ENCODE results near the gene GIGYF1. TPM values are rescaled to one million over a fixed set of nuclear protein-coding genes. Genes with fewer than 3 reads are reported as not detected.

GIGYF1 gene
- total and polyA plus RNA-seq, 2 of the 13 experiments (the other 11 are each of a cell fraction or from before 2014, with no cell fraction given), result 7.6 to 16.1 TPM

DNA sequence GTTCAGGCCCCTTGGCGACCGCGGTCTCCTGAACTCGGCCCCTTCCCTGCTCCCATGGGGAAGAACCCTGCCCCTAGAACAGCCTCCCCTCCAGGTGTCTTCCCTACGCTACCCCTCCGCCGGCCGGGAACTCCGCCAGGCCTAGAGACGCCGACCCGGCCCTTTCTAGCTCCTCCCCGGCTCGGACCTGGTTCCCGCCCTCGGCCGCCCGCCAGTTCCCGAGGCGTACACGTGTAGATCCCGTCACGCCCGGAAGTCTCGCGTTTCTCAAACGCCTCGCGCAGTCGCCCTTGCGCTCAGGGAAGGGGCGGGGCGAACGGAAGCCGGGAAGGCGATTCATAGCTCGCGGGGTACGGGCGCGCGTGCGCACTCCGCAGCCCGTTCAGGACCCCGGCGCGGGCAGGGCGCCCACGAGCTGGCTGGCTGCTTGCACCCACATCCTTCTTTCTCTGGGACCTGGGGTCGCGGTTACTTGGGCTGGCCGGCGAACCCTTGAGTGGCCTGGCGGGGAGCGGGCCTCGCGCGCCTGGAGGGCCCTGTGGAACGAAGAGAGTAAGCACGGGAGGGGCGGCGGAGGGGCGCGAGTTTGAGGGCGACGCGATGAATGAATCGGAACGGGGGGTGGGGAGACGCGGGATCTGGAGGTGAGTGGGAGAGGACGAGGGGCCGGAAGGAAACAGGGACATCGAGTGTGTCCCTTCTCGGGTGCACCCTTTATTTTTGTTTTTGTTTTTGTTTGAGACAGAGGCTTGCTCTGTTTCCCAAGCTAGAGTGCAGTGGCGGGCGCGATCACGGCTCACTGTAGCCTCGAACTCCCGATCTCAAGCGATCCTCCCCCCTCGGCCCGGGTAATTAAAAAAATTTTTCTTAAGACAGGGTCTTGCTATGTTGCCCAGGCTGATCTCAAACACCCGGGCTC lies 12.0 kb upstream of the GIGYF1 start, which contains the start of gene POP7 (continued):
- TF ChIP-seq TOPORS (CRISPR knock-in tag; IDR thresholded peaks at IDR 0.05) (no peak), CREM (IDR thresholded peaks at IDR 0.05) (peak; percentile 81), CREM (CRISPR knock-in tag; IDR thresholded peaks at IDR 0.05) (no peak), NR2F2 (IDR thresholded peaks at IDR 0.05; ENCODE audit: borderline replicate concordance, low read depth) (no peak; the same call in 1 of the 2 replicates), JUNB (CRISPR knock-in tag; IDR thresholded peaks at IDR 0.05; ENCODE audit: borderline replicate concordance) (no peak), PHF5A (CRISPR knock-in tag; IDR thresholded peaks at IDR 0.05; ENCODE audit: low read depth, unreplicated experiment) (no peak), PHF21A (CRISPR knock-in tag; IDR thresholded peaks at IDR 0.05) (no peak; the same call in 1 of the 2 replicates), ZNF331 (CRISPR knock-in tag; IDR thresholded peaks at IDR 0.05) (peak; percentile 49), AKAP8 (CRISPR knock-in tag; IDR thresholded peaks at IDR 0.05) (peak; percentile 83; the same call in 1 of the 2 replicates), ZNF501 (CRISPR knock-in tag; IDR thresholded peaks at IDR 0.05) (peak; percentile 94), ZNF547 (CRISPR knock-in tag; IDR thresholded peaks at IDR 0.05) (peak; percentile 88), PRMT3 (CRISPR knock-in tag; IDR thresholded peaks at IDR 0.05; ENCODE audit: borderline replicate concordance, low read depth) (no peak), ARHGAP35 (CRISPR knock-in tag; IDR thresholded peaks at IDR 0.05; ENCODE audit: borderline replicate concordance) (no peak)
- TF ChIP-seq, protein P1, sequence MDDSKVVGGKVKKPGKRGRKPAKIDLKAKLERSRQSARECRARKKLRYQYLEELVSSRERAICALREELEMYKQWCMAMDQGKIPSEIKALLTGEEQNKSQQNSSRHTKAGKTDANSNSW (CRISPR knock-in tag; IDR thresholded peaks at IDR 0.05; ENCODE audit: borderline replicate concordance), result no peak
- TF ChIP-seq, protein P2, sequence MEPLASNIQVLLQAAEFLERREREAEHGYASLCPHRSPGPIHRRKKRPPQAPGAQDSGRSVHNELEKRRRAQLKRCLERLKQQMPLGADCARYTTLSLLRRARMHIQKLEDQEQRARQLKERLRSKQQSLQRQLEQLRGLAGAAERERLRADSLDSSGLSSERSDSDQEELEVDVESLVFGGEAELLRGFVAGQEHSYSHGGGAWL (CRISPR knock-in tag; IDR thresholded peaks at IDR 0.05), result peak; percentile 21; the same call in 1 of the 2 replicates
- TF ChIP-seq, protein P3, sequence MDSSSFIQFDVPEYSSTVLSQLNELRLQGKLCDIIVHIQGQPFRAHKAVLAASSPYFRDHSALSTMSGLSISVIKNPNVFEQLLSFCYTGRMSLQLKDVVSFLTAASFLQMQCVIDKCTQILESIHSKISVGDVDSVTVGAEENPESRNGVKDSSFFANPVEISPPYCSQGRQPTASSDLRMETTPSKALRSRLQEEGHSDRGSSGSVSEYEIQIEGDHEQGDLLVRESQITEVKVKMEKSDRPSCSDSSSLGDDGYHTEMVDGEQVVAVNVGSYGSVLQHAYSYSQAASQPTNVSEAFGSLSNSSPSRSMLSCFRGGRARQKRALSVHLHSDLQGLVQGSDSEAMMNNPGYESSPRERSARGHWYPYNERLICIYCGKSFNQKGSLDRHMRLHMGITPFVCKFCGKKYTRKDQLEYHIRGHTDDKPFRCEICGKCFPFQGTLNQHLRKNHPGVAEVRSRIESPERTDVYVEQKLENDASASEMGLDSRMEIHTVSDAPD (CRISPR knock-in tag; IDR thresholded peaks at IDR 0.05), result no peak
- TF ChIP-seq, protein P4, sequence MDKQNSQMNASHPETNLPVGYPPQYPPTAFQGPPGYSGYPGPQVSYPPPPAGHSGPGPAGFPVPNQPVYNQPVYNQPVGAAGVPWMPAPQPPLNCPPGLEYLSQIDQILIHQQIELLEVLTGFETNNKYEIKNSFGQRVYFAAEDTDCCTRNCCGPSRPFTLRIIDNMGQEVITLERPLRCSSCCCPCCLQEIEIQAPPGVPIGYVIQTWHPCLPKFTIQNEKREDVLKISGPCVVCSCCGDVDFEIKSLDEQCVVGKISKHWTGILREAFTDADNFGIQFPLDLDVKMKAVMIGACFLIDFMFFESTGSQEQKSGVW (CRISPR knock-in tag; IDR thresholded peaks at IDR 0.05; ENCODE audit: borderline replicate concordance), result no peak
- TF ChIP-seq, protein P5, sequence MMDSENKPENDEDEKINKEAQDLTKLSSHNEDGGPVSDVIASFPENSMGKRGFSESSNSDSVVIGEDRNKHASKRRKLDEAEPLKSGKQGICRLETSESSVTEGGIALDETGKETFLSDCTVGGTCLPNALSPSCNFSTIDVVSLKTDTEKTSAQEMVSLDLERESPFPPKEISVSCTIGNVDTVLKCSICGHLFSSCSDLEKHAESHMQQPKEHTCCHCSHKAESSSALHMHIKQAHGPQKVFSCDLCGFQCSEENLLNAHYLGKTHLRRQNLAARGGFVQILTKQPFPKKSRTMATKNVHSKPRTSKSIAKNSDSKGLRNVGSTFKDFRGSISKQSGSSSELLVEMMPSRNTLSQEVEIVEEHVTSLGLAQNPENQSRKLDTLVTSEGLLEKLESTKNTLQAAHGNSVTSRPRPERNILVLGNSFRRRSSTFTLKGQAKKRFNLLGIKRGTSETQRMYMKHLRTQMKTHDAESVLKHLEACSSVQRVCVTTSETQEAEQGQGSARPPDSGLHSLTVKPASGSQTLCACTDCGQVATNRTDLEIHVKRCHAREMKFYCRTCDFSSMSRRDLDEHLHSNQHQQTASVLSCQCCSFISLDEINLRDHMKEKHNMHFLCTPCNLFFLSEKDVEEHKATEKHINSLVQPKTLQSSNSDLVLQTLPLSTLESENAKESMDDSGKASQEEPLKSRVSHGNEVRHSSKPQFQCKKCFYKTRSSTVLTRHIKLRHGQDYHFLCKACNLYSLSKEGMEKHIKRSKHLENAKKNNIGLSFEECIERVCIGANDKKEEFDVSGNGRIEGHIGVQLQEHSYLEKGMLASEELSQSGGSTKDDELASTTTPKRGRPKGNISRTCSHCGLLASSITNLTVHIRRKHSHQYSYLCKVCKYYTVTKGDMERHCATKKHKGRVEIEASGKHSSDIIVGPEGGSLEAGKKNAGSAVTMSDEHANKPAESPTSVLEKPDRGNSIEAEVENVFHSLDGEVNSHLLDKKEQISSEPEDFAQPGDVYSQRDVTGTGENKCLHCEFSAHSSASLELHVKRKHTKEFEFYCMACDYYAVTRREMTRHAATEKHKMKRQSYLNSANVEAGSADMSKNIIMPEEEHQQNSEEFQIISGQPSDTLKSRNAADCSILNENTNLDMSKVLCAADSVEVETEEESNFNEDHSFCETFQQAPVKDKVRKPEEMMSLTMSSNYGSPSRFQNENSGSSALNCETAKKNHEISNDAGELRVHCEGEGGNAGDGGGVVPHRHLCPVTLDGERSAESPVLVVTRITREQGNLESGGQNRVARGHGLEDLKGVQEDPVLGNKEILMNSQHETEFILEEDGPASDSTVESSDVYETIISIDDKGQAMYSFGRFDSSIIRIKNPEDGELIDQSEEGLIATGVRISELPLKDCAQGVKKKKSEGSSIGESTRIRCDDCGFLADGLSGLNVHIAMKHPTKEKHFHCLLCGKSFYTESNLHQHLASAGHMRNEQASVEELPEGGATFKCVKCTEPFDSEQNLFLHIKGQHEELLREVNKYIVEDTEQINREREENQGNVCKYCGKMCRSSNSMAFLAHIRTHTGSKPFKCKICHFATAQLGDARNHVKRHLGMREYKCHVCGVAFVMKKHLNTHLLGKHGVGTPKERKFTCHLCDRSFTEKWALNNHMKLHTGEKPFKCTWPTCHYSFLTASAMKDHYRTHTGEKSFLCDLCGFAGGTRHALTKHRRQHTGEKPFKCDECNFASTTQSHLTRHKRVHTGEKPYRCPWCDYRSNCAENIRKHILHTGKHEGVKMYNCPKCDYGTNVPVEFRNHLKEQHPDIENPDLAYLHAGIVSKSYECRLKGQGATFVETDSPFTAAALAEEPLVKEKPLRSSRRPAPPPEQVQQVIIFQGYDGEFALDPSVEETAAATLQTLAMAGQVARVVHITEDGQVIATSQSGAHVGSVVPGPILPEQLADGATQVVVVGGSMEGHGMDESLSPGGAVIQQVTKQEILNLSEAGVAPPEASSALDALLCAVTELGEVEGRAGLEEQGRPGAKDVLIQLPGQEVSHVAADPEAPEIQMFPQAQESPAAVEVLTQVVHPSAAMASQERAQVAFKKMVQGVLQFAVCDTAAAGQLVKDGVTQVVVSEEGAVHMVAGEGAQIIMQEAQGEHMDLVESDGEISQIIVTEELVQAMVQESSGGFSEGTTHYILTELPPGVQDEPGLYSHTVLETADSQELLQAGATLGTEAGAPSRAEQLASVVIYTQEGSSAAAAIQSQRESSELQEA (CRISPR knock-in tag; IDR thresholded peaks at IDR 0.05; ENCODE audit: not compliant biosample characterization), result peak; percentile 45

All from HepG2 (cell line).